Stimulated activated CD8-positive, alpha-beta memory T cell treated with anti-CD3 and anti-CD28 coated beads, Interleukin-7, amount 100 ng/mL, for 48 hours (primary cell): ENCODE measurements around the gene B3GNT5.

ENCODE experiments used
- DNase-seq, 2 donors: peaks; one replicate each; pipeline ENCODE4 v3.0.0-alpha.2; 2020; ENCODE audit warnings: low read depth in 1 of 2; ENCODE audit errors: extremely low read depth in 1 of 2

B3GNT5 gene

GRCh38 chr3:183264268-183264667 is 11.2 kb downstream of the B3GNT5 start:
- DNase-seq, result no peak

GRCh38 chr3:183265157-183265642 is 12.1 kb downstream of the B3GNT5 start:
- no peak for DNase-seq

DNA sequence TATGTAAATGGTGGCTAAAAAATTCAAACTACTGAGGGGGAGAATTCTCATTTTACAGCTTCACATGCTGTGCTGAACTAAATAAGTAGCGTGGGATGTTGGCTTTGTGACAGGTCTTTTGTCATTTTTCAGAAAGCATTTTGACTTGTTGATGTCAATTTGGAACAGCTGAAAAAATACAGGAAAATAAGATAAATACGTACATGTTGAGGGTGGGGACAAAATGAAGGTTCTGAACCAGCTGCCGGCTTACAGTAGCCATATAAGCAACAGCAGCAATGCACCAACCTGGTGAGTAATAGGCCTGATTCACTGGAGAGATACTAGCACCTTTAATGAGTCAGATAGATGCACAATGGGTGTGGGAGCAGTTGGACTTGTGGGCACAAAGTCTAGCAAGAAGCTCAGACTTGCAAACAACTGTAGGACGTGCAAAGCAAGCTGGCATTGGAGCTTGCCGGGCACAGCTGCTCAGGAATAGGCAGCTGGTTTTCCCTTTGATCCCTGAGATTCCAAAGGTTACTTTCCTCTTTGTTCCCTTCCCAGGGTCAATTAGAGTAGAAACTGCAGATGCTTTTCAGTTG is 12.9 kb downstream of the B3GNT5 start:
- DNase-seq, result peak in 1 of 2 donors; percentile 59

GRCh38 chr3:183266454-183266853 is 13.4 kb downstream of the B3GNT5 start:
- no peak for DNase-seq

DNA sequence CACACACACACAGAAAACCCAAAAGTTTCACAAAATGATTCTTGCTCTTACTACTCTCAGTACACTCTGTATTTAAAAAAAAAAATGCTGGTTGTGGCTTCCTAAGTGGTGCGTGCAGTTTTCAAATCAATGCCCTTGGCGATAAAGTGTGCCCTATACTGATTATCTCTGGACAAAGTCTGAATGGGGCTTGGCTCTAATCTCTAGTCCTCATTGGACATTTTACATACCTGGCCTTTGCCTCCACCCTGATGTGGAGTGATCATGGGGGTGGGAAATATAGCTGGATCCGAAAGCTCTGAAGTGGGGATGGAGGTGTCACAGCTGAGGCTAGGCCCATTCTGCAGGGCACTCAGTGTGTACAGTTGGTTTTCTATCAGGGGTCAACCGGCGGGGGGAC is 14.1 kb downstream of the B3GNT5 start:
- no peak for DNase-seq

DNA sequence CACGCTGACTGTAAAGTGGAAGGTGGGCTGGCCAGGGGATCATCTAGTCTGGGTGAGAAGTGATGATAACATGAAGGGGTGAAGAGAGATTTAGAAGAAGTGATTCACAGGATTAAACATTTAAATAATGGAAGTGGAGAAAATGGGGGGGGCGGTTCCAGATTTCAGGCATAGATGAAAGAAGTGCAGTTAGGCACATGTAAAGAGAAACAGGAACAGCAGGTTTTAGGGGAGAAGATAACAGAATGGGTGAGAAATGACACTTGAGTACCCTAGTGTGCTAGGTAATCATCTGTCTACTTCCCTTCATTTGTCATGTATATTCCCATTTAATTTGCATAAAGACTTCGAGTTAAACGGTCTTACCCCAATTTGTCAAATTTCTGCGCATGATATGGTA is 15.3 kb downstream of the B3GNT5 start:
- no peak for DNase-seq

DNA sequence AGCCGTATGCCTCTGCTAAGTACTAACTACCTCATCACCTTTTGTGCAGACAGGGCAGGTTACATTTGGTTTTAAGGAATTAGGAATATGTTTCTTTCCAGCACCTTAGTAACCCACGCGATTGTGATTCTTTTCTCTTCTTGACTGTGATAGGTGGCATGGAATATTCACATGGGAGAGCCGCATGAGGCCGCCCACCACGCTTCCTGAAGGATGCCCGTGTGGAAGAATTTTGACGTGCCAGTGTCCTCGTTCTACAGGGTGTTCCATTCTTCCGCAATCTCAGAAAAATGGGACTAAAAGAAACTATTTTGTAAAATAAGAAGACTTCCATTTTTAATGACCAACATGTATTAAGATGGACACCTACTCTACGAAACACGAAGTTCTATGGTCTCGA is 16.3 kb downstream of the B3GNT5 start:
- DNase-seq, result no peak

DNA sequence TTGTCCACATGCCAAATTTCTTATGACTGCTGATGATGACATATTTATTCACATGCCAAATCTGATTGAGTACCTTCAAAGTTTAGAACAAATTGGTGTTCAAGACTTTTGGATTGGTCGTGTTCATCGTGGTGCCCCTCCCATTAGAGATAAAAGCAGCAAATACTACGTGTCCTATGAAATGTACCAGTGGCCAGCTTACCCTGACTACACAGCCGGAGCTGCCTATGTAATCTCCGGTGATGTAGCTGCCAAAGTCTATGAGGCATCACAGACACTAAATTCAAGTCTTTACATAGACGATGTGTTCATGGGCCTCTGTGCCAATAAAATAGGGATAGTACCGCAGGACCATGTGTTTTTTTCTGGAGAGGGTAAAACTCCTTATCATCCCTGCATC is 17.3 kb downstream of the B3GNT5 start:
- DNase-seq, result no peak

GRCh38 chr3:183272142-183272541 is 19.1 kb downstream of the B3GNT5 start:
- no peak for DNase-seq

GRCh38 chr3:183272791-183273190 is 19.7 kb downstream of the B3GNT5 start:
- no peak for DNase-seq

DNA sequence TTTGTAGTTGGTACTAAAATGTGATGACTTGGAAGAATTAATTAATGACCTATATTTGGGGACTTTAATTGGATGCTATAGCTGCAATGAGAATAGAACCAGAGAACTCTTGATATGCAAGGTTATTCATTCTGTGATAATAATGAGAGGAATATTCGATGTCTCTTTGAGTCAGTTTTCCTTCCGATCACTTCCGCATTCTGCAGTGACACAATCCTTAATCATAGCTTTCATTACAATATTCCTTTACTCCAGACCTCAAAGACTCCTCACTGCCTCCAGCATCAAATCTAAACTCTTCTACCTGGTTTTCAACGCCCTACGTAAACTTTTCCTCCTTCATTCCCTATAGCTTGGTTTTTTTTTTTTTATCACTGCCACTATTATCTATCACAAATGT is 21.6 kb downstream of the B3GNT5 start:
- DNase-seq, result no peak

GRCh38 chr3:183275418-183275817 is 22.4 kb downstream of the B3GNT5 start:
- DNase-seq, result no peak

DNA sequence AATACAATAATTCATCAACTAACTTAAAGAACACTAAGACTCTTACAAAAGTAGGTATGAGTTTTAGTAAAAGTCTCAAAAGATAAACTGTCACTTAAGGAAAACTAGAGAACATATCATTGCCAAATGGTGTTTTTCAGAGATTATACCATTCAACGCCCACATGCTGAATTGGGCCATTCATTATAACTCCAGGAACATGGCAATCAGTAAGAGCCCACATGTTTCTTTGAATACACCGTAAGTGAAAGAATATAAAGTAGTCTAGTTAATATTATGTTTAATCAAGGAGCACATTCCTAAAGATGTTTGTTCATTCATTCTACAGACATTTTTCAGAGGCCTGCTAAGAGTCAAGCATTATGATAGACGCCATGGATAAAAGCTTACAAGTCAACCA is 22.9 kb downstream of the B3GNT5 start:
- DNase-seq, result no peak

DNA sequence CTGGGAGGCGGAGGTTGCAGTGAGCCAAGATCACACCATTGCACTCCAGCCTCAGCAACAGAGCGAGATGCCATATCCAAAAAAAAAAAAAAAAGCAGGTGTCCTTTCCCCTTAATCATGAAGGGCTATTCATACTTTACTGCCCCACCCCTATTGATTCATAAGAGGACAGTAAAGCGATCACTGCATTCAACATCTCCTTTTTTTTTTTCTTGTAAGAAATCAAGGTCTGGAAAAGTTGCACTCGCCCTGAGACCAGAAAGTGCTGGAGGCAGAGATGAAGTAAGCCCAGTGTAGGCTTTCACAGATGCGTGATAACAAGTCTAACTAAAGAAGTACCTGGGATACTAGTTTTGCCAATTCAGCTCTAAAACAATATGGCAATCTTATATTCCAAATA is 24.2 kb downstream of the B3GNT5 start:
- no peak for DNase-seq

- no peak for DNase-seq
Observed at GRCh38 chr3:183278479-183279088, 25.5 kb downstream of the B3GNT5 start.

GRCh38 chr3:183279371-183279770 is 26.3 kb downstream of the B3GNT5 start:
- DNase-seq, result no peak

DNA sequence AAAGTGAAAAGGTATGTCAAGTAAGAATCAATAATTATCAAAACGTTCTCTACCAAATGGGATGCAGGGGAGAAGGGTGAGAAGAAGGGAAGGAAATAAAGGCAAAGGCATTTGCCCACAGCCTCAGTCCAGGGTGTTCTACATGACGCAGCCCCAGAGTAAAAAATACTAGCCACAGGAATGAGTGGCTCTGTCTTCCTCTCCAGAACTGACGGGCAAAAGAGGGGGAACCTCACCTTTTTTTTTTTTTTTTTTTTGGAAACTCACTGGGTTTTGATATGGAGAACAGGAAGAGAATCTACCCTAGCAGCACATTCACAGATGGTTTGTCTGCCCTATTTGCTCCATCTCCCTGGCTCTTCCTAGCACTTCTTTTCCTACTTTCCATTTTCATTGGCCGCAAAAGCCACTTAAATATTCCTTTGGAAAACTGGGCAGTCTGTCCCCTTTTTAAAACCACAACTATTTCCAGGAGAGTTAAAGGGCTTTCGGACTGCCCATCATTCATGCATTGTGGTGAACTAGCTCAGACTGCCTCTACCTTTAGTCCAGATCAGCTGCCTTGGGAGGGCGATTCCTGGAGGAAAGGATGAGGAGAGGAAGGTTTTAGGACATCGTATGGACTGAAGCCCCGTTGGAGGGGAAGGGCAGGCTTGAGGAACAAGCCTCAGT is 28.2 kb downstream of the B3GNT5 start:
- no peak for DNase-seq

- no peak for DNase-seq
Observed at GRCh38 chr3:183283886-183284285, 30.8 kb downstream of the B3GNT5 start.

DNA sequence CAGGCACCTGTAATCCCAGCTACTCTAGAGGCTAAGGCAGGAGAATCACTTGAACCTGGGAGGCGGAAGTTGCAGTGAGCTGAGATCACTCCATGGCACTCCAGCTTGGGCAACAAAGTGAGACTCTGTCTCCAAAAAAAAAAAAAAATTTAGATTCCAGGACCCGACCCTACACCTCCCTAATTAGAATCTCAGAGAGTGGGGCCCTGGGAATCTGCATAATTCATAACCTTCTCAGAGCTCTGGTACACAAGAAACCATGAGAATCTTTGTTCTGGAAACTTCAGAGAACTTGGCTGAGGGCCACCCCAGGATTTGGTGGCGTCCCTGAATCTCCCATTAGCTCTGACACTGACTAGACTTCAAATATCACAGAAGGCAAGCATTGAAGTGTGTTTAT is 31.5 kb downstream of the B3GNT5 start:
- DNase-seq, result no peak

DNA sequence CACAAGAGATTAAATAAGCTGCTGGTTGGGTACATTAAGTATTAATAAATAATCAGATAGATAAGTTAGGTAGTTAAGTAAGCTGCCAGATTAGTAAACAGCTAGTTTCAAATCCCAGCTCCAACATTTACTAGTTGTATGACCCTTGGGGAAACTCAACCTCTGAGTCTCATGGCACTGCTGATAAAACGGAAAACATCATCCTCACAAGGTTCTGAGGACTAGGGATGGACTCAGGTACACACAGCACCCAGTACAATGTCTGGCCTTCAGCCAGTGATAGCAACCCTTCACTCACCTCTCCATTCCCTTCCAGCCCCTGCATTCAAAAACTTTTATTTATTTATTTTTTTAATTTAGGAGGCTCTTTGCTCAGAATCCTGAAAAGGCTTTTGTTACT is 32.3 kb downstream of the B3GNT5 start:
- no peak for DNase-seq

GRCh38 chr3:183285828-183286457 is 32.9 kb downstream of the B3GNT5 start:
- peak; percentile 82 to 98 for DNase-seq
